ENCODE results near the gene HIVEP3. TPM values are rescaled to one million over a fixed set of nuclear protein-coding genes. Genes with fewer than 3 reads are reported as not detected.

HIVEP3 gene
- total RNA-seq, 4 donors from 2014 or later = 1.4 to 3.0 (median 2.3) TPM

- H3K4me3 ChIP-seq = no peak overlapping the region
- intact Hi-C loops (cut with DNase I) = no loop called here
- no peak overlapping the region for H3K27ac ChIP-seq (replicated peaks in 1 of 4)
- peaks cover 9 to 16% (median 14%) of the 10 kb centered on the region in 4 donors for H3K4me1 ChIP-seq
- no peaks in the 10 kb centered on the region for H3K9me3 ChIP-seq
- no peak for DNase-seq (ENCODE audit: extremely low spot score)
- TF ChIP-seq POLR2AphosphoS5 (IDR thresholded peaks at IDR 0.05) (no peak), POLR2A (IDR thresholded peaks at IDR 0.05; ENCODE audit: low read depth) (no peak), CTCF (IDR thresholded peaks at IDR 0.05) (no peak), EP300 (IDR thresholded peaks at IDR 0.05) (no peak)
- H3K36me3 ChIP-seq = no peaks in the 10 kb centered on the region
- WGBS = 89% methylated on average over 9 of the region's 9 CpGs
- H3K27me3 ChIP-seq = no peaks in the 10 kb centered on the region
Observed at GRCh38 chr1:41656825-41657500, 261.8 kb downstream of the HIVEP3 start.

GRCh38 chr1:41656068-41656467 is 262.7 kb downstream of the HIVEP3 start:
- TF ChIP-seq POLR2AphosphoS5 (IDR thresholded peaks at IDR 0.05) (no peak), CTCF (IDR thresholded peaks at IDR 0.05) (no peak), EP300 (IDR thresholded peaks at IDR 0.05) (no peak), POLR2A (IDR thresholded peaks at IDR 0.05; ENCODE audit: low read depth) (no peak)
- 56% methylated on average over 2 of the region's 2 CpGs for WGBS
- Histone ChIP-seq H3K27ac (replicated peaks in 1 of 4) (no peak overlapping the region), H3K36me3 (no peaks in the 10 kb centered on the region), H3K9me3 (no peaks in the 10 kb centered on the region), H3K4me3 (no peak overlapping the region), H3K4me1 (peaks cover 2 to 7% (median 6%) of the 10 kb centered on the region in 4 donors), H3K27me3 (no peaks in the 10 kb centered on the region)
- DNase-seq (ENCODE audit: extremely low spot score) = no peak
- intact Hi-C loops (cut with DNase I) = no loop called here

GRCh38 chr1:41655632-41656031 is 263.1 kb downstream of the HIVEP3 start:
- no peaks in the 10 kb centered on the region for H3K27me3 ChIP-seq
- no peak for DNase-seq (ENCODE audit: extremely low spot score)
- no peaks in the 10 kb centered on the region for H3K36me3 ChIP-seq
- H3K4me3 ChIP-seq = no peak overlapping the region
- peaks cover 0 to 3% (median 1%) of the 10 kb centered on the region in 4 donors for H3K4me1 ChIP-seq
- TF ChIP-seq EP300 (IDR thresholded peaks at IDR 0.05) (no peak), POLR2A (IDR thresholded peaks at IDR 0.05; ENCODE audit: low read depth) (no peak), POLR2AphosphoS5 (IDR thresholded peaks at IDR 0.05) (no peak), CTCF (IDR thresholded peaks at IDR 0.05) (no peak)
- WGBS = 96% methylated on average over 3 of the region's 3 CpGs
- no peak overlapping the region for H3K27ac ChIP-seq (replicated peaks in 1 of 4)
- intact Hi-C loops (cut with DNase I) = no loop called here
- H3K9me3 ChIP-seq = no peaks in the 10 kb centered on the region

- Histone ChIP-seq H3K36me3 (no peaks in the 10 kb centered on the region), H3K9me3 (no peaks in the 10 kb centered on the region), H3K27me3 (no peaks in the 10 kb centered on the region), H3K4me3 (no peak overlapping the region), H3K27ac (replicated peaks in 1 of 4) (no peak overlapping the region), H3K4me1 (peaks cover 8 to 13% (median 10%) of the 10 kb centered on the region in 4 donors)
- DNase-seq (ENCODE audit: extremely low spot score) = no peak
- WGBS = 79% methylated on average over 2 of the region's 3 CpGs
- intact Hi-C loops (cut with DNase I) = no loop called here
- TF ChIP-seq EP300 (IDR thresholded peaks at IDR 0.05) (no peak), POLR2AphosphoS5 (IDR thresholded peaks at IDR 0.05) (no peak), CTCF (IDR thresholded peaks at IDR 0.05) (no peak), POLR2A (IDR thresholded peaks at IDR 0.05; ENCODE audit: low read depth) (no peak)
Observed at GRCh38 chr1:41653574-41653973, 265.1 kb downstream of the HIVEP3 start.
